Measurements from ENCODE around the gene KAZN.

DNA sequence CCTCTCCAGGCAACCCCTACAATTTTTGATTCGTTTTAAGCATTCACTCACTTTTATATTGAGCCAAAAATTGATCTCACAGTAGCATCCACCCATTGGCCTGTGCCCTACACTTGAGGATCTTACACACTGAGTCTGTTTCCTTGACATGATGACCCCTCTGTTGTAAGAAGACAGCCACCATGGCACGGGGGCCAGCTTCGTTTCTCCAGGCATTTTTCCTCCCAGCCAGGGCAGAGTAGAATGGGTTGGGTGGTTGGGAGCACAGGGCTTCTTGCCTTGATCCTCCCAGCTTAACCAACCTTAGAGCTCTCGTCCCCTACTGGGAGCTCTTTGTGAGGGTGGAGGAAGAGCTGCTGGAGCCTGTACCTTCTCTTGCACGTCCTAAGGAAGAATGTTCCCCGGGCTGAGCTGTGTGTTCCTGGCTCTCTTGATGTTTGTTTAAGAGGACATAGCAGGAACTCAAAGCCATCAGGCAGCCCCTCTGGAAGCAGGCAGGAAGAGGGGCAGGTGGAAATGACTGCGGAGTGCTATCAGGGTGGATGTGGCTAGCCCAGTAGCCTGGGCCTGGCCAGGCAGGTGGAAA, 341.9 kb downstream of the KAZN start:
- TF ChIP-seq, protein P1, sequence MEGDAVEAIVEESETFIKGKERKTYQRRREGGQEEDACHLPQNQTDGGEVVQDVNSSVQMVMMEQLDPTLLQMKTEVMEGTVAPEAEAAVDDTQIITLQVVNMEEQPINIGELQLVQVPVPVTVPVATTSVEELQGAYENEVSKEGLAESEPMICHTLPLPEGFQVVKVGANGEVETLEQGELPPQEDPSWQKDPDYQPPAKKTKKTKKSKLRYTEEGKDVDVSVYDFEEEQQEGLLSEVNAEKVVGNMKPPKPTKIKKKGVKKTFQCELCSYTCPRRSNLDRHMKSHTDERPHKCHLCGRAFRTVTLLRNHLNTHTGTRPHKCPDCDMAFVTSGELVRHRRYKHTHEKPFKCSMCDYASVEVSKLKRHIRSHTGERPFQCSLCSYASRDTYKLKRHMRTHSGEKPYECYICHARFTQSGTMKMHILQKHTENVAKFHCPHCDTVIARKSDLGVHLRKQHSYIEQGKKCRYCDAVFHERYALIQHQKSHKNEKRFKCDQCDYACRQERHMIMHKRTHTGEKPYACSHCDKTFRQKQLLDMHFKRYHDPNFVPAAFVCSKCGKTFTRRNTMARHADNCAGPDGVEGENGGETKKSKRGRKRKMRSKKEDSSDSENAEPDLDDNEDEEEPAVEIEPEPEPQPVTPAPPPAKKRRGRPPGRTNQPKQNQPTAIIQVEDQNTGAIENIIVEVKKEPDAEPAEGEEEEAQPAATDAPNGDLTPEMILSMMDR (conservative IDR thresholded peaks at IDR 0.05): no peak
- TF ChIP-seq EZH2 (IDR thresholded peaks at IDR 0.05; ENCODE audit: low read depth): no peak
